Naive thymus-derived CD4-positive, alpha-beta T cell (primary cell): ENCODE results near the gene FAM168B. TPM values are rescaled to one million over a fixed set of nuclear protein-coding genes. Genes with fewer than 3 reads are reported as not detected.

Experiments
- ATAC-seq: fragments of 150-1000 bp; cut with Tn5 transposase; 2 replicates; pipeline ENCODE4 v1.10.0; 2021; ENCODE audit warnings: mild to moderate bottlenecking, moderate library complexity
- CTCF ChIA-PET: fragments of 350-600 bp; sonication (Branson Sonifier 250); formaldehyde crosslinking; loops from one replicate; lab custom pipeline; 2021; ENCODE audit warnings: antibody characterized with exemption; lab: Charles Lee
- POLR2A ChIA-PET: fragments of 350-600 bp; sonication (Branson Sonifier 250); formaldehyde crosslinking; loops from one replicate; lab custom pipeline; 2021; ENCODE audit warnings: antibody characterized with exemption, inconsistent platforms; lab: Charles Lee
- DNase-seq, 9 donors: peaks; one replicate each; pipeline versions ENCODE4 v3.0.0 to v3.0.0-alpha.2; 2020 to 2022; ENCODE audit warnings: mixed read lengths in 1 of 9
- H3K27ac ChIP-seq: one replicate; pipeline ENCODE4 v1.7.0; 2013; ENCODE audit warnings: mild to moderate bottlenecking, low read depth, low read length, moderate library complexity
- H3K27me3 ChIP-seq, 2 donors: one replicate each; pipeline ENCODE4 v1.7.0; 2013; ENCODE audit warnings: low read length in 2 of 2, mild to moderate bottlenecking in 2 of 2, moderate library complexity in 2 of 2; ENCODE audit not compliant: control insufficient read depth in 2 of 2, insufficient read depth in 2 of 2
- H3K36me3 ChIP-seq, 3 experiments: 1 replicate in 2 of 3; 2 replicates in 1 of 3; pipeline ENCODE4 v1.7.0; 2013; ENCODE audit warnings: low read length in 3 of 3, mild to moderate bottlenecking in 3 of 3, moderate library complexity in 1 of 3; ENCODE audit not compliant: insufficient read depth in 3 of 3, control insufficient read depth in 2 of 3
- H3K4me1 ChIP-seq, 2 donors: one replicate each; pipeline ENCODE4 v1.7.0; 2013; ENCODE audit warnings: low read length in 2 of 2, mild to moderate bottlenecking in 2 of 2, moderate library complexity in 1 of 2; ENCODE audit not compliant: control insufficient read depth in 2 of 2, insufficient read depth in 2 of 2
- H3K4me3 ChIP-seq: 2 replicates; pipeline ENCODE4 v1.7.0; 2013; ENCODE audit warnings: mild to moderate bottlenecking, low read length
- H3K9me3 ChIP-seq, 3 experiments: 1 replicate in 2 of 3; 2 replicates in 1 of 3; pipeline ENCODE4 v1.7.0; 2013; ENCODE audit warnings: low read length in 3 of 3; ENCODE audit not compliant: control insufficient read depth in 2 of 3
- H3K27ac Mint-ChIP-seq, 9 donors: one replicate each; pipeline ENCODE4 v1.8.0; 2020 to 2022; ENCODE audit warnings: mixed read lengths in 9 of 9, mild to moderate bottlenecking in 8 of 9, moderate library complexity in 5 of 9, inconsistent platforms in 2 of 9
- H3K27me3 Mint-ChIP-seq, 5 donors: one replicate each; pipeline ENCODE4 v1.8.0; 2021 to 2022; ENCODE audit warnings: mixed read lengths in 5 of 5, mild to moderate bottlenecking in 1 of 5
- H3K36me3 Mint-ChIP-seq, 5 donors: one replicate each; pipeline ENCODE4 v1.8.0; 2020 to 2022; ENCODE audit warnings: mixed read lengths in 5 of 5, mild to moderate bottlenecking in 3 of 5, inconsistent platforms in 1 of 5
- H3K4me1 Mint-ChIP-seq, 7 donors: one replicate each; pipeline ENCODE4 v1.8.0; 2020 to 2022; ENCODE audit warnings: mixed read lengths in 7 of 7, mild to moderate bottlenecking in 3 of 7, inconsistent platforms in 1 of 7
- H3K4me3 Mint-ChIP-seq, 10 donors: one replicate each; pipeline ENCODE4 v1.8.0; 2020 to 2022; ENCODE audit warnings: mild to moderate bottlenecking in 10 of 10, mixed read lengths in 10 of 10, moderate library complexity in 6 of 10, inconsistent platforms in 2 of 10
- H3K9me3 Mint-ChIP-seq, 11 donors: one replicate each; pipeline ENCODE4 v1.8.0; 2020 to 2022; ENCODE audit warnings: mixed read lengths in 11 of 11, mild to moderate bottlenecking in 4 of 11, inconsistent platforms in 1 of 11, moderate library complexity in 1 of 11
- intact Hi-C, 2 donors: fragments of 100-400 bp; cut with micrococcal nuclease; formaldehyde crosslinking; loops; one replicate each; pipeline ENCODE4 v1.15.1; 2023
- polyA plus RNA-seq, 2 donors: library from polyadenylated mRNA; unstranded; fragments of 300-500 nt; fragmentation: Illumina TruSeq; gene quantifications; one replicate each; pipeline ENCODE4 v1.2.3, GENCODE V29; 2021
- total RNA-seq, 6 experiments: library from RNA in 5 of 6; stranded (reverse) in 5 of 6; gene quantifications; 1 replicate in 5 of 6; 2 replicates in 1 of 6; pipeline ENCODE4 v1.2.3 and lab custom pipeline; 2021 to 2026

FAM168B gene
- total RNA-seq (10 to 100 TPM; 50.5 to 82.9 (median 66.7) TPM), polyA plus RNA-seq (10 to 100 TPM; 36.3 to 41.3 TPM), total RNA-seq (lab: John Stamatoyannopoulos, UW) (140 reads per million, percentile 89 among the genes with 10 or more reads in this experiment)

GRCh38 chr2:131093006-131093695 lies at the start of gene FAM168B:
TSS of gene FAM168B (minus strand) at chr2:131093460. CDS start at chr2:131082646, 10,814 bp downstream.
- CTCF ChIA-PET = interaction anchor here (1.0 kb wide), 2 partner anchors 10 to 52 kb away, joined by 4 read pairs; no protein-coding TSS in a partner anchor
- H3K4me3 ChIP-seq = peak within 1 kb of the TSS; percentile 81
- no peaks in the 10 kb centered on the region for H3K9me3 ChIP-seq
- Mint-ChIP-seq H3K36me3 (peaks cover 0 to 6% (median 4%) of the 10 kb centered on the region in 5 donors), H3K27ac (peak within 1 kb of the TSS; percentile 88 to 97 (median 96)), H3K27me3 (no peaks in the 10 kb centered on the region), H3K4me3 (peak within 1 kb of the TSS; percentile 82 to 98 (median 94)), H3K4me1 (peaks cover 7 to 37% (median 24%) of the 10 kb centered on the region in 7 donors), H3K9me3 (no peaks in the 10 kb centered on the region)
- peak; percentile 92 for ATAC-seq
- peaks cover 0 to 8% (median 3%) of the 10 kb centered on the region in 3 experiments for H3K36me3 ChIP-seq
- H3K4me1 ChIP-seq = peaks cover 0 to 12% of the 10 kb centered on the region in 2 donors
- H3K27me3 ChIP-seq = no peaks in the 10 kb centered on the region
- POLR2A ChIA-PET = interaction anchor here (0.8 to 4.5 kb wide), 9 partner anchors 10 to 912 kb away, joined by 3 to 112 read pairs (median 4); partner anchors contain the start of genes IMP4, MZT2A, PLEKHB2 and SMPD4
- DNase-seq = peak; percentile 82 to 96 (median 92)
- intact Hi-C loops = loop anchor here (1.0 to 5.0 kb wide), 9 partner anchors 11 to 1216 kb away; partner anchors contain the start of genes IMP4 (in 1 of the 2), MZT2A (in 1 of the 2), MZT2B (in 1 of the 2) and PLEKHB2 (in 1 of the 2)
- peak within 1 kb of the TSS; percentile 99 for H3K27ac ChIP-seq

GRCh38 chr2:131142849-131143248 lies 49.6 kb upstream of the FAM168B start:
- Mint-ChIP-seq H3K4me1 (peaks cover 2 to 22% (median 7%) of the 10 kb centered on the region in 7 donors), H3K27ac (peak overlapping the region in 3 of 9 donors; percentile 20 to 38 (median 29)), H3K9me3 (no peaks in the 10 kb centered on the region), H3K27me3 (no peaks in the 10 kb centered on the region), H3K4me3 (no peak overlapping the region), H3K36me3 (peaks cover 16 to 38% (median 21%) of the 10 kb centered on the region in 5 donors)
- DNase-seq (no peak), ATAC-seq (no peak)
- no peak overlapping the region for H3K4me3 ChIP-seq
- intact Hi-C loops = no loop called here
- H3K36me3 ChIP-seq = peaks cover 3 to 73% (median 21%) of the 10 kb centered on the region in 3 experiments
- no peak overlapping the region for H3K27ac ChIP-seq
- no peaks in the 10 kb centered on the region for H3K4me1 ChIP-seq
- POLR2A ChIA-PET = no interaction called here
- no peaks in the 10 kb centered on the region for H3K27me3 ChIP-seq
- CTCF ChIA-PET = no interaction called here
- H3K9me3 ChIP-seq = no peaks in the 10 kb centered on the region

GRCh38 chr2:131140581-131140980 lies 47.3 kb upstream of the FAM168B start:
- ChIA-PET POLR2A (no interaction called here), CTCF (no interaction called here)
- ATAC-seq (no peak), DNase-seq (no peak)
- Mint-ChIP-seq H3K27me3 (no peaks in the 10 kb centered on the region), H3K36me3 (peaks cover 16 to 43% (median 21%) of the 10 kb centered on the region in 5 donors), H3K4me3 (no peak overlapping the region), H3K4me1 (peaks cover 2 to 35% (median 17%) of the 10 kb centered on the region in 7 donors), H3K27ac (peak overlapping the region in 4 of 9 donors; percentile 15 to 59 (median 46)), H3K9me3 (no peaks in the 10 kb centered on the region)
- peaks cover 3 to 57% (median 16%) of the 10 kb centered on the region in 3 experiments for H3K36me3 ChIP-seq
- no peak overlapping the region for H3K4me3 ChIP-seq
- no peaks in the 10 kb centered on the region for H3K27me3 ChIP-seq
- no peaks in the 10 kb centered on the region for H3K9me3 ChIP-seq
- intact Hi-C loops = no loop called here
- H3K4me1 ChIP-seq = no peaks in the 10 kb centered on the region
- no peak overlapping the region for H3K27ac ChIP-seq

- Histone ChIP-seq H3K4me1 (no peaks in the 10 kb centered on the region), H3K36me3 (peaks cover 5 to 42% (median 7%) of the 10 kb centered on the region in 3 experiments), H3K27ac (peak overlapping the region; percentile 18), H3K9me3 (peaks cover 0 to 3% (median 0%) of the 10 kb centered on the region in 3 experiments), H3K4me3 (no peak overlapping the region), H3K27me3 (no peaks in the 10 kb centered on the region)
- Mint-ChIP-seq H3K4me1 (peaks cover 0 to 18% (median 7%) of the 10 kb centered on the region in 7 donors), H3K4me3 (no peak overlapping the region), H3K36me3 (peaks cover 7 to 60% (median 35%) of the 10 kb centered on the region in 5 donors), H3K27me3 (no peaks in the 10 kb centered on the region), H3K27ac (peak overlapping the region in 2 of 9 donors; percentile 15 to 49), H3K9me3 (no peaks in the 10 kb centered on the region)
- peak; percentile 44 for ATAC-seq
- intact Hi-C loops = no loop called here
- no peak for DNase-seq
- CTCF ChIA-PET = no interaction called here
- POLR2A ChIA-PET = no interaction called here
Measured at GRCh38 chr2:131132729-131133128, 39.5 kb upstream of the FAM168B start.

GRCh38 chr2:131130298-131130596 lies 37.0 kb upstream of the FAM168B start:
- Histone ChIP-seq H3K36me3 (peaks cover 12 to 64% (median 23%) of the 10 kb centered on the region in 3 experiments), H3K9me3 (peaks cover 0 to 3% (median 0%) of the 10 kb centered on the region in 3 experiments), H3K4me1 (no peaks in the 10 kb centered on the region), H3K27ac (no peak overlapping the region), H3K27me3 (no peaks in the 10 kb centered on the region), H3K4me3 (no peak overlapping the region)
- H3K4me3 Mint-ChIP-seq = no peak overlapping the region
- H3K27ac Mint-ChIP-seq = no peak overlapping the region
- peaks cover 0 to 7% (median 0%) of the 10 kb centered on the region in 7 donors for H3K4me1 Mint-ChIP-seq
- no peaks in the 10 kb centered on the region for H3K9me3 Mint-ChIP-seq
- POLR2A ChIA-PET = no interaction called here
- intact Hi-C loops = no loop called here
- no peak for ATAC-seq
- CTCF ChIA-PET = no interaction called here
- H3K27me3 Mint-ChIP-seq = no peaks in the 10 kb centered on the region
- no peak for DNase-seq
- peaks cover 18 to 71% (median 43%) of the 10 kb centered on the region in 5 donors for H3K36me3 Mint-ChIP-seq

- Histone ChIP-seq H3K4me3 (no peak overlapping the region), H3K27me3 (no peaks in the 10 kb centered on the region), H3K9me3 (peaks cover 0 to 3% (median 0%) of the 10 kb centered on the region in 3 experiments), H3K27ac (no peak overlapping the region), H3K4me1 (no peaks in the 10 kb centered on the region), H3K36me3 (peaks cover 12 to 65% (median 23%) of the 10 kb centered on the region in 3 experiments)
- peak overlapping the region in 2 of 9 donors; percentile 20 to 22 for H3K27ac Mint-ChIP-seq
- no peak overlapping the region for H3K4me3 Mint-ChIP-seq
- DNase-seq (no peak), ATAC-seq (no peak)
- CTCF ChIA-PET = no interaction called here
- H3K27me3 Mint-ChIP-seq = no peaks in the 10 kb centered on the region
- POLR2A ChIA-PET = no interaction called here
- H3K36me3 Mint-ChIP-seq = peaks cover 18 to 62% (median 49%) of the 10 kb centered on the region in 5 donors
- H3K9me3 Mint-ChIP-seq = no peaks in the 10 kb centered on the region
- H3K4me1 Mint-ChIP-seq = peaks cover 2 to 13% (median 7%) of the 10 kb centered on the region in 7 donors
- intact Hi-C loops = no loop called here
Measured at GRCh38 chr2:131127981-131128380, 34.7 kb upstream of the FAM168B start.
